Uterus (tissue), 4 donors: ENCODE results near the gene HERC3. TPM values are rescaled to one million over a fixed set of nuclear protein-coding genes. Genes with fewer than 3 reads are reported as not detected.

ENCODE experiments used
- DNase-seq, 2 donors: peaks; one replicate each; pipeline ENCODE4 v3.0.0-alpha.2; 2019 to 2020
- H3K27ac ChIP-seq, 2 donors: fragments of 200-600 bp; sonication (generic); 1 replicate in 1 of 2; 2 replicates in 1 of 2; pipeline ENCODE4 v1.5.1; 2016 to 2018
- H3K27me3 ChIP-seq, 2 donors: fragments of 200-600 bp; sonication (generic); one replicate each; pipeline ENCODE4 v1.5.1; 2018 to 2019; ENCODE audit warnings: control low read depth in 1 of 2
- H3K36me3 ChIP-seq, 2 donors: fragments of 200-600 bp; sonication (generic); one replicate each; pipeline ENCODE4 v1.5.1; 2019; ENCODE audit warnings: control low read depth in 1 of 2
- H3K4me1 ChIP-seq, 2 donors: fragments of 200-600 bp; sonication (generic); one replicate each; pipeline ENCODE4 v1.5.1; 2018 to 2019; ENCODE audit warnings: control low read depth in 1 of 2
- H3K4me3 ChIP-seq, 2 donors: fragments of 200-600 bp; sonication (generic); 1 replicate in 1 of 2; 2 replicates in 1 of 2; pipeline ENCODE4 v1.5.1; 2018 to 2019; ENCODE audit warnings: mild to moderate bottlenecking in 1 of 2
- H3K9me3 ChIP-seq, 2 donors: fragments of 200-600 bp; sonication (generic); one replicate each; pipeline ENCODE4 v1.5.1; 2019; ENCODE audit warnings: control low read depth in 1 of 2
- POLR2A ChIP-seq, 2 donors: fragments of 450-650 bp; IDR thresholded peaks; one replicate each; pipeline ENCODE4 v1.6.1; 2016; ENCODE audit warnings: antibody characterized with exemption in 2 of 2, mild to moderate bottlenecking in 1 of 2, moderate library complexity in 1 of 2
- intact Hi-C: fragments of 100-400 bp; cut with DNase I; formaldehyde crosslinking; loops from one replicate; pipeline ENCODE4 v1.15.1; 2023; ENCODE audit warnings: low total_unique reads
- total RNA-seq, 4 donors: library from RNA; depleted of rRNA in 3 of 4; stranded (reverse); fragments of >200 nt in 3 of 4; gene quantifications; one replicate each; pipeline versions ENCODE4 v1.1.0 to v1.2.4, GENCODE V29; 2014 to 2023
- TF ChIP-seq, protein P1 (sequence below), 4 experiments: fragments of 200-600 bp in 2 of 4; fragments of 450-650 bp in 2 of 4; sonication (generic) in 2 of 4; IDR thresholded peaks; one replicate each; pipeline ENCODE4 v1.5.1; 2016 to 2019; ENCODE audit warnings: antibody characterized with exemption in 4 of 4, mild to moderate bottlenecking in 2 of 4, moderate library complexity in 1 of 4
- donor health status: DM: yes; HTN: yes; CAD: no.

The HERC3 gene
- total RNA-seq, 4 donors from 2014 or later = 20.6 to 54.8 (median 37.0) TPM

- no peaks in the 10 kb centered on the region for H3K36me3 ChIP-seq
- TF ChIP-seq POLR2A (IDR thresholded peaks at IDR 0.05) = no peak
- TF ChIP-seq, protein P1, sequence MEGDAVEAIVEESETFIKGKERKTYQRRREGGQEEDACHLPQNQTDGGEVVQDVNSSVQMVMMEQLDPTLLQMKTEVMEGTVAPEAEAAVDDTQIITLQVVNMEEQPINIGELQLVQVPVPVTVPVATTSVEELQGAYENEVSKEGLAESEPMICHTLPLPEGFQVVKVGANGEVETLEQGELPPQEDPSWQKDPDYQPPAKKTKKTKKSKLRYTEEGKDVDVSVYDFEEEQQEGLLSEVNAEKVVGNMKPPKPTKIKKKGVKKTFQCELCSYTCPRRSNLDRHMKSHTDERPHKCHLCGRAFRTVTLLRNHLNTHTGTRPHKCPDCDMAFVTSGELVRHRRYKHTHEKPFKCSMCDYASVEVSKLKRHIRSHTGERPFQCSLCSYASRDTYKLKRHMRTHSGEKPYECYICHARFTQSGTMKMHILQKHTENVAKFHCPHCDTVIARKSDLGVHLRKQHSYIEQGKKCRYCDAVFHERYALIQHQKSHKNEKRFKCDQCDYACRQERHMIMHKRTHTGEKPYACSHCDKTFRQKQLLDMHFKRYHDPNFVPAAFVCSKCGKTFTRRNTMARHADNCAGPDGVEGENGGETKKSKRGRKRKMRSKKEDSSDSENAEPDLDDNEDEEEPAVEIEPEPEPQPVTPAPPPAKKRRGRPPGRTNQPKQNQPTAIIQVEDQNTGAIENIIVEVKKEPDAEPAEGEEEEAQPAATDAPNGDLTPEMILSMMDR (IDR thresholded peaks at IDR 0.05) = no peak
- intact Hi-C loops = no loop called here
- H3K27ac ChIP-seq = no peak overlapping the region
- no peak overlapping the region for H3K4me3 ChIP-seq
- H3K4me1 ChIP-seq = peaks cover 0 to 3% of the 10 kb centered on the region in 2 donors
- H3K9me3 ChIP-seq = peaks cover 0 to 7% of the 10 kb centered on the region in 2 donors
- no peaks in the 10 kb centered on the region for H3K27me3 ChIP-seq
- no peak for DNase-seq
Measured at GRCh38 chr4:88628746-88629145, 36.5 kb downstream of the HERC3 start.

DNA sequence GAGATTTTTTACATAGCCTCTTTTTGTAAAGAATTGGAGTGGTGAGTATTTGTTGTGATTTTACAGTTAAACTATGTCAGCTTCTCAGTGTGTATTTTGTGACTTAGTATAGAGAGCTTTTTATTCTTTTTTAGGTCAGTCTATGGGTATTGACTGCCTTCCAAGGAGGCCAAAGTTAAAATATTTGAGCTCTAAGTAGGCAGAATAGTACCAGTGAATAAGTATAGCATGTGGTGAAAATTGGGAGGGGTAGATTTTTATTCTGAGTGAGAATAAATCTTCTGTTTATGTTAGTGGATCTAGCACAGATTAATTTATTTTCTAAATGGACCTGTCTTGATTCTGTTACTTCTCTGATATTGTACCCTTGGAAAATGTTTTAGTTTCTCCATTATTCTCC lies 37.5 kb downstream of the HERC3 start:
- H3K27me3 ChIP-seq = no peaks in the 10 kb centered on the region
- intact Hi-C loops = no loop called here
- H3K9me3 ChIP-seq = no peaks in the 10 kb centered on the region
- no peak overlapping the region for H3K4me3 ChIP-seq
- peaks cover 0 to 3% of the 10 kb centered on the region in 2 donors for H3K4me1 ChIP-seq
- no peak for TF ChIP-seq POLR2A (IDR thresholded peaks at IDR 0.05)
- TF ChIP-seq, protein P1 (IDR thresholded peaks at IDR 0.05) = no peak
- no peaks in the 10 kb centered on the region for H3K36me3 ChIP-seq
- no peak for DNase-seq
- H3K27ac ChIP-seq = no peak overlapping the region

GRCh38 chr4:88630756-88631155 lies 38.5 kb downstream of the HERC3 start:
- intact Hi-C loops = no loop called here
- no peaks in the 10 kb centered on the region for H3K36me3 ChIP-seq

GRCh38 chr4:88643932-88644331 lies 51.7 kb downstream of the HERC3 start:
- Histone ChIP-seq H3K4me3 (no peak overlapping the region), H3K9me3 (no peaks in the 10 kb centered on the region), H3K27ac (no peak overlapping the region), H3K27me3 (no peaks in the 10 kb centered on the region), H3K4me1 (no peaks in the 10 kb centered on the region), H3K36me3 (no peaks in the 10 kb centered on the region)
- DNase-seq = no peak
- TF ChIP-seq, protein P1 (IDR thresholded peaks at IDR 0.05) = no peak
- no peak for TF ChIP-seq POLR2A (IDR thresholded peaks at IDR 0.05)
- intact Hi-C loops = no loop called here

More at GRCh38 chr4:88630756-88631155, 38.5 kb downstream of the HERC3 start:
- Histone ChIP-seq H3K4me3 (no peak overlapping the region), H3K27ac (no peak overlapping the region), H3K9me3 (no peaks in the 10 kb centered on the region), H3K27me3 (no peaks in the 10 kb centered on the region), H3K4me1 (peaks cover 0 to 3% of the 10 kb centered on the region in 2 donors)
- DNase-seq = no peak
- no peak for TF ChIP-seq POLR2A (IDR thresholded peaks at IDR 0.05)
- TF ChIP-seq, protein P1 (IDR thresholded peaks at IDR 0.05) = no peak

GRCh38 chr4:88645994-88646393 lies 53.7 kb downstream of the HERC3 start:
- H3K4me1 ChIP-seq = no peaks in the 10 kb centered on the region
- H3K27ac ChIP-seq = no peak overlapping the region
- intact Hi-C loops = no loop called here
- no peak for DNase-seq
- H3K9me3 ChIP-seq = no peaks in the 10 kb centered on the region
- TF ChIP-seq, protein P1 (IDR thresholded peaks at IDR 0.05) = no peak
- TF ChIP-seq POLR2A (IDR thresholded peaks at IDR 0.05) = no peak
- H3K27me3 ChIP-seq = no peaks in the 10 kb centered on the region
- no peaks in the 10 kb centered on the region for H3K36me3 ChIP-seq
- H3K4me3 ChIP-seq = no peak overlapping the region
